ENCODE data around the gene BNIPL.

The BNIPL gene

DNA sequence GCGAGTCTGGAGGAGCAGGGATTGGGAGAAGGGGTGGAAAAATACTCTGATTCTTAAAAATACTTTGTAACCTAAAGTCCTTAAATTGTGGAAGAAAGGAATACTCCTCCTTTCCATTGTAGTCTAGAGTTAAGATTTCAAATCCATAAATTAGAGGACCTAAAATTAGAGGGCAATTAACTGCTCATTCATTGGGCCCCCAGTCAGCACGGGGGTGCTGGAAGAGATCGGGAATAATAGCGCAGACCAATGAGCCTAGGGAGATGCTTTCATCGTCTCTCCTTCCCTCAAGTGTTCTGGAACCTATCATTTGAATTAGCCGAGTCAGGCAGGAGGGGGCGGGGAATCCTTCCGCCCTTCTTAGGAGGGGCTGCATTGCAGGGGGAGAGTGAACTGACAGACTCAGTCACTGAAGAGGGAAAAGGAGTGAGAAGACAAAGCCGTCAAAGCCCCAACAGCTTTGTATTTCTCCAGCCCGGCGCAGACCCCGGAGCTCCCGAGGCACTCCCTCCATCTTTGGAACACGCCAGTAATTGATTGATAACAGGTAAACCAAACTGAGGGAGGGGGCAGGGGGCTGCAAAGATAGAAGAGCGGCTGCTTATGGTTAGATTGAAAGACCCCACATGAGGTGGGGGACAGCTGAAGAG lies 23.7 kb downstream of the BNIPL start, which contains the start of gene MLLT11:
Gene MLLT11, plus strand, starts transcription at position 391 of the 650 bp plus-strand sequence. CDS start 6,828 bp downstream, outside the sequence.
- H3K4me3 ChIP-seq (ENCODE audit: low read length), result peak within 1 kb of the TSS; percentile 95
- peaks cover 25% of the 10 kb centered on the region for H3K36me3 ChIP-seq (ENCODE audit: insufficient read depth, low read depth, low read length)
- peaks cover 14% of the 10 kb centered on the region for H3K4me1 ChIP-seq (ENCODE audit: insufficient read depth, low read length)
- H3K27ac ChIP-seq (ENCODE audit: low read length), result peak within 1 kb of the TSS; percentile 86
- no peaks in the 10 kb centered on the region for H3K9me3 ChIP-seq (ENCODE audit: insufficient read depth, low read depth, low read length)
- no peaks in the 10 kb centered on the region for H3K27me3 ChIP-seq (ENCODE audit: insufficient read depth, low read length)
- peak within 1 kb of the TSS; percentile 89 for H3K9ac ChIP-seq (ENCODE audit: low read depth, low read length)

DNA sequence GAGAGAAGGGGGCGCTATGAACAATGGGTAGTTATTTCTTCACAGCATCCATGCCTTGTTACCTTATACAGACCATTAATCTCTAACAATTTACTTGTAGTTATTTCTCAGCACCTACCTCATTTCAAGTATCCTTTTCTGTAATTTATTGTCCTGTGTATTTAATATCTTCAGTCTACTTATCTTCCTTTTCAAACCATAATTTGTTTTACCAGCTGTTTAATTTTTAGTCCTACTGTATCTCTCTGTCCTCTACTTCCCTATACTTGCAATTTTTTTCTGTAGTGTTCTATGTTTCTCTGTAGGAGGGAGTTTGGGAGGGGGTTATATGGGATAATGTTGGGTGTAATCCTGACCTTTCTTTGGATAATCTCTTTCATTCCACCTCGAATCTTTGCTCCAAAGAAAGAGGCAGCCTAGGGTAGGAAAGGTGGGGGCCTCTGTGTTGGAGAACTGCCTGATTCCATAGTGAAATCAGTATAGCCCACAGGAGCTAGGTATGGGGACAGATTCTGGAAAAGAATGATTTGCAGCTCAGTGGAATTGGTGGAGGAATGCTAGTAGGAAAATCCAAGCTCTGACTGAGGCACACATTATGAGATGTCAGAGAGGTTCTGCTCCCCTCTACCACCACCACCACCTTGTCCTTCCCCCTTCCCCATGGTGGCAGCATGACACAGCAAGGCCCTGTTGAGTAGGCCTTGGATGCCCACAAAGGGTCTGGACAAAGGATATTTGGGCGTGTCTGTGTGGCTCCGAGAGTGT lies 24.5 kb downstream of the BNIPL start:
- Histone ChIP-seq H3K4me1 (ENCODE audit: insufficient read depth, low read length) (peaks cover 14% of the 10 kb centered on the region), H3K27ac (ENCODE audit: low read length) (peak overlapping the region; percentile 70), H3K4me3 (ENCODE audit: low read length) (peak overlapping the region; percentile 95), H3K9ac (ENCODE audit: low read depth, low read length) (peak overlapping the region; percentile 89), H3K9me3 (ENCODE audit: insufficient read depth, low read depth, low read length) (no peaks in the 10 kb centered on the region), H3K36me3 (ENCODE audit: insufficient read depth, low read depth, low read length) (peaks cover 19% of the 10 kb centered on the region), H3K27me3 (ENCODE audit: insufficient read depth, low read length) (no peaks in the 10 kb centered on the region)

DNA sequence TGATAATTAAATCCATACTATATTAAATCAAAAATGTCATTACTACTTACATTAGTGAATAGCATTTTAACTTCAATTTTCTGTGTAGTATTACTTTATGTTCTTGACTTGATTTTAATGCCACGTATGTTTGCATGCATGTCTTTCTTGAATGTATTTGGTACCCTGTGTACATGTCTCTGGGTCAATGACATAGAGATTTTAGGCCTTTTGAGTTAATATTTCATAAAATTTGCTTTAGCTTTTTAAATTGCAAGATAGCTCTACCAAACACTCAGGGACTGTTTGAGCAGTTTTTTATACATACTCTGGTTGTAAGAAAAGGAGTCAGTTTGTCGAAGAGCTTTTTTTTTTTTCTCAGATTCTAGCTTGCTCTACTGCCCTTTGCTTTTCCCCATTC lies 25.3 kb downstream of the BNIPL start:
- Histone ChIP-seq H3K27ac (ENCODE audit: low read length) (no peak overlapping the region), H3K4me3 (ENCODE audit: low read length) (peak overlapping the region; percentile 95), H3K27me3 (ENCODE audit: insufficient read depth, low read length) (no peaks in the 10 kb centered on the region), H3K36me3 (ENCODE audit: insufficient read depth, low read depth, low read length) (peaks cover 15% of the 10 kb centered on the region), H3K9ac (ENCODE audit: low read depth, low read length) (peak overlapping the region; percentile 89; the same call in 1 of the 2 replicates), H3K9me3 (ENCODE audit: insufficient read depth, low read depth, low read length) (no peaks in the 10 kb centered on the region), H3K4me1 (ENCODE audit: insufficient read depth, low read length) (peaks cover 14% of the 10 kb centered on the region)

DNA sequence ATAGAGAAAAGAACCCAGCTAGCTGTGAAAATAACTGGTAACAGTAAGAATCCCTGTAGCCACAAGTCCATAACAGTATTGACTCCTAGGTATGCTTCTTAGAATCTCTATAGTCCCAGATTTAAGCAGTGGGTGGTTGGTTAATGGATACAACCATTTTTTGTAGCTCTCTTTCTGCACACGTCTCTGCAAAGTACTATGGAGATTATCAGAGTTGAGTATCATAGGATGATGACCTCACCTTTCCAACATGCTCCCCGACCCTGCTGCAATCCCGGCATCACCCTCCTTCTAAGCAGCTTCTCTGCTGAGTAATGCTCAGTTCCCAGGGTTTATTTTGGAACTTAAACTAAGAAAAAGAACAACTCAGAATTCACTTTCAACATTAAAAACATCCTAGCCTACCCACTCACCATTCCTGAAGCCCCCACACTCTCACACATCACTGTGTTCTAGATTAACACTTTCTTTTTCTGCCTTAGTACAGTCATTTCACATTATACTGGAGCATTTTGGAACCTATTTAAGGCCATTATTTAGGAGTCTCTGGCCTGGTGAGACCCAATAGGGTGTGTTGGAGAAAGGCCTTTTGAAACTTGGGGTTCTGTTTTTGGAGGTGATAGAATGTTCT lies 26.5 kb downstream of the BNIPL start:
- H3K9ac ChIP-seq (ENCODE audit: low read depth, low read length), result no peak overlapping the region
- no peaks in the 10 kb centered on the region for H3K9me3 ChIP-seq (ENCODE audit: insufficient read depth, low read depth, low read length)
- H3K27me3 ChIP-seq (ENCODE audit: insufficient read depth, low read length), result no peaks in the 10 kb centered on the region
- H3K4me3 ChIP-seq (ENCODE audit: low read length), result no peak overlapping the region
- H3K36me3 ChIP-seq (ENCODE audit: insufficient read depth, low read depth, low read length), result peaks cover 20% of the 10 kb centered on the region
- no peak overlapping the region for H3K27ac ChIP-seq (ENCODE audit: low read length)
- peaks cover 11% of the 10 kb centered on the region for H3K4me1 ChIP-seq (ENCODE audit: insufficient read depth, low read length)

DNA sequence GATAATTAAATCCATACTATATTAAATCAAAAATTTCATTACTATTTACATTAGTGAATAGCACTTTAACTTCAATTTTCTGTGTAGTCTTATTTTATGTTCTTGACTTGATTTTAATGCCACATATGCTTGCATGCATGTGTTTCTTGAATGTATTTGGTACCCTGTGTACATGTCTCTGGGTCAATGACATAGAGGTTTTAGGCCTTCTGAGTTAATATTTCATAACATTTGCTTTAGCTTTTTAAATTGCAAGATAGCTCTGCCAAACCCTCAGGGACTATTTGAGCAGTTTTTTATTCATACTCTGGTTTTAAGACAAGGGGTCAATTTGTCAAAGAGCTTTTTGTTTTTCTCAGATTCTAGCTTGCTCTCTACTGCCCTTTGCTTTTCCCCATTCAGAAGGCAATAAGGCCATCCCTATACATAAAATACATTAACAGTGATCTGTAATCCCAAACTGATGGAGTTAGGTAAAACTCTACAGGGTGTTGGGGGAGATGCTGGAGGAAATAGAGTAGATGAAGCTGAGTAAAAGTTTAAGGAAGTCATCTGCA lies 28.8 kb downstream of the BNIPL start:
- peaks cover 32% of the 10 kb centered on the region for H3K36me3 ChIP-seq (ENCODE audit: insufficient read depth, low read depth, low read length)
- H3K4me3 ChIP-seq (ENCODE audit: low read length), result no peak overlapping the region
- H3K27me3 ChIP-seq (ENCODE audit: insufficient read depth, low read length), result no peaks in the 10 kb centered on the region
- no peak overlapping the region for H3K27ac ChIP-seq (ENCODE audit: low read length)
- peaks cover 9% of the 10 kb centered on the region; the same call in 1 of the 2 replicates for H3K4me1 ChIP-seq (ENCODE audit: insufficient read depth, low read length)
- no peak overlapping the region for H3K9ac ChIP-seq (ENCODE audit: low read depth, low read length)
- no peaks in the 10 kb centered on the region for H3K9me3 ChIP-seq (ENCODE audit: insufficient read depth, low read depth, low read length)

DNA sequence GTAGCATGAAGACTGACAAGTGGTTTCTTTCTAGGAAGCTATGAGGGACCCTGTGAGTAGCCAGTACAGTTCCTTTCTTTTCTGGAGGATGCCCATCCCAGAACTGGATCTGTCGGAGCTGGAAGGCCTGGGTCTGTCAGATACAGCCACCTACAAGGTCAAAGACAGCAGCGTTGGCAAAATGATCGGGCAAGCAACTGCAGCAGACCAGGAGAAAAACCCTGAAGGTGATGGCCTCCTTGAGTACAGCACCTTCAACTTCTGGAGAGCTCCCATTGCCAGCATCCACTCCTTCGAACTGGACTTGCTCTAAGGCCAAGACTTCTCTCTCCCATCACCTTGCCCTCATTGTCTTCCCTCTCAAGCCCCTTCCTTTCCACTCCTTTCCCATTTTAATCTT lies 30.8 kb downstream of the BNIPL start:
- H3K9ac ChIP-seq (ENCODE audit: low read depth, low read length), result no peak overlapping the region
- peaks cover 5% of the 10 kb centered on the region; the same call in 1 of the 2 replicates for H3K4me1 ChIP-seq (ENCODE audit: insufficient read depth, low read length)
- no peaks in the 10 kb centered on the region for H3K27me3 ChIP-seq (ENCODE audit: insufficient read depth, low read length)
- no peak overlapping the region for H3K27ac ChIP-seq (ENCODE audit: low read length)
- no peaks in the 10 kb centered on the region for H3K9me3 ChIP-seq (ENCODE audit: insufficient read depth, low read depth, low read length)
- no peak overlapping the region for H3K4me3 ChIP-seq (ENCODE audit: low read length)
- H3K36me3 ChIP-seq (ENCODE audit: insufficient read depth, low read depth, low read length), result peaks cover 32% of the 10 kb centered on the region

DNA sequence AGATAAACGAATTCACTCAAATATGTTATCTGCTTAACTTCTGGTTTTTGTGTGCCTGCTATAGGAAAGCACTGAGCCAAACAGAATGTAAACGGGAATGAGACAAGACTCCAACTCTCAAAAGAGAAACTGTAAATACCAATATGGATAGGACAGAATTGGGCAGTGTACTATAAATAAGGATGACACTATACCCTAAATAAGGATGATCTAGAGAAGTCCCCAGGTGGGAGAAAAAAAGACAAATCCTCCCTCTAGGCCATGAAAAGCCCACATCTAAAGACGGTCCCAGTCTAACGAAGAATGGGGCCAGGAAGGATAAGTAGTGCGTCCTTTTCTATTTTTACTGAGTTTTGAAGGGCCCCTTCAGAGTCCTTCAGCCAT lies 32.7 kb downstream of the BNIPL start:
- Histone ChIP-seq H3K27ac (ENCODE audit: low read length) (no peak overlapping the region), H3K27me3 (ENCODE audit: insufficient read depth, low read length) (no peaks in the 10 kb centered on the region), H3K4me3 (ENCODE audit: low read length) (no peak overlapping the region), H3K36me3 (ENCODE audit: insufficient read depth, low read depth, low read length) (peaks cover 26% of the 10 kb centered on the region), H3K9ac (ENCODE audit: low read depth, low read length) (no peak overlapping the region), H3K9me3 (ENCODE audit: insufficient read depth, low read depth, low read length) (no peaks in the 10 kb centered on the region), H3K4me1 (ENCODE audit: insufficient read depth, low read length) (peaks cover 3% of the 10 kb centered on the region; the same call in 1 of the 2 replicates)

DNA sequence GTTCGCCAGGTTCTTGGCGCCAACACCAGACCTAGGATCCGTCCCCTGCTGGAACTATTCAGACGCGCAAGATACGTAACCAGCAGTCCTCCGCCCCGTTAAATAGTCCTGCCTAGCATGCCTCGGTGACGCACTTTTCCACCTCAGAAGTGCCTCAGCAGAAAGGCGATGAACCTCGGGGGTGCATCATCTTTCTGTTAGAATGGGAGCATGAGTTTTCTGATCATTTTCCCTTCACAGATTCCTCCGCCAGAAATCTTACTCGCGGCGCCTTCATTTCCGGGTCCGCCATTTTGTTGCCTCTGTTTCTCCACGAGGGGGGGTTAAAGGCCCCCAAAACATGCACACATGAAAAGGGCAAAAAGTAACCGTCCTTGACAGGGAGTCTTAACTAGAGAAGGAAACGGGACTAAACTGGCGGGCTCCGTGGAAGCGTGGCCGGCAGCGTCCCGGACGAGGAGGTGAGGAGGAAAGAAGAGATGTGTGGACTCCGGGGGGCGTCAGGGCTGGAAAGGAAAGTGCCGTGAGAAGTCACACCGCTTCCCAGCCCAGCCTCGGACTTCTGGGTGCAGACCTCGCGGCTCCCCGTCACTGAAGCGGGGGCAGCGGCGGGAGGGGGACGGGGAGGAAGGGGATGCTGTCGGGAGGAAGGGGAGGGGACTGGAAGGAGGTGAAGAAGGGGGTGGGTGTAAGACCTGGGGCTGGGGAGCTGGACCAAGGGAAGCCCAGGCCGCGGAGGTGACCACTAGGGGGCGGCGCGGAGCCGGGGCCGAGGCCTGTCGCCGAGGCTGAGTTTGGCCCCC lies 34.3 kb downstream of the BNIPL start, which contains the start of gene GABPB2:
Gene GABPB2, plus strand, starts transcription at position 288 of the 803 bp plus-strand sequence. CDS start 17,429 bp downstream, outside the sequence.
- Histone ChIP-seq H3K27ac (ENCODE audit: low read length) (peak within 1 kb of the TSS; percentile 99), H3K9ac (ENCODE audit: low read depth, low read length) (peak within 1 kb of the TSS; percentile 98), H3K36me3 (ENCODE audit: insufficient read depth, low read depth, low read length) (peaks cover 26% of the 10 kb centered on the region), H3K27me3 (ENCODE audit: insufficient read depth, low read length) (no peaks in the 10 kb centered on the region), H3K4me1 (ENCODE audit: insufficient read depth, low read length) (peaks cover 3% of the 10 kb centered on the region; the same call in 1 of the 2 replicates), H3K9me3 (ENCODE audit: insufficient read depth, low read depth, low read length) (no peaks in the 10 kb centered on the region), H3K4me3 (ENCODE audit: low read length) (peak within 1 kb of the TSS; percentile 95)

DNA sequence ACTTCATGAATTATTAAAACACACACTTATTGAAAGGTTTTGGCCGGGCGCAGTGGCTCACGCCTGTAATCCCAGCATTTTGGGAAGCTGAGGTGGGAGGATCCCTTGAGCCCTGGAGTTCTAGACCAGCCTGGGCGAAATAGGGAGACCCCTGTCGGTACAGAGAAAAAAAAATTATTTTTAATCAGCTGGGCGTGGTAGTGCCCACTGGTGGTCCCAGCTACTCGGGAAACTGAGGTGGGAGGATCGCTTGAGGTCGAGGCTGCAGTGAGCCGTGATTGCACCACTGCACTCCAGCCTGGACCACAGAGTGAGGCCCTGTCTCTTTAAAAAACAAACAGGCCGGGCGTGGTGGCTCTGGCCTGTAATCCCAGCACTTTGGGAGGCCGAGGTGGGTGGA lies 35.8 kb downstream of the BNIPL start:
- H3K27ac ChIP-seq (ENCODE audit: low read length), result no peak overlapping the region
- H3K4me1 ChIP-seq (ENCODE audit: insufficient read depth, low read length), result peaks cover 3% of the 10 kb centered on the region; the same call in 1 of the 2 replicates
- no peaks in the 10 kb centered on the region for H3K27me3 ChIP-seq (ENCODE audit: insufficient read depth, low read length)
- H3K9me3 ChIP-seq (ENCODE audit: insufficient read depth, low read depth, low read length), result no peaks in the 10 kb centered on the region
- H3K9ac ChIP-seq (ENCODE audit: low read depth, low read length), result no peak overlapping the region
- no peak overlapping the region for H3K4me3 ChIP-seq (ENCODE audit: low read length)
- H3K36me3 ChIP-seq (ENCODE audit: insufficient read depth, low read depth, low read length), result peaks cover 18% of the 10 kb centered on the region

DNA sequence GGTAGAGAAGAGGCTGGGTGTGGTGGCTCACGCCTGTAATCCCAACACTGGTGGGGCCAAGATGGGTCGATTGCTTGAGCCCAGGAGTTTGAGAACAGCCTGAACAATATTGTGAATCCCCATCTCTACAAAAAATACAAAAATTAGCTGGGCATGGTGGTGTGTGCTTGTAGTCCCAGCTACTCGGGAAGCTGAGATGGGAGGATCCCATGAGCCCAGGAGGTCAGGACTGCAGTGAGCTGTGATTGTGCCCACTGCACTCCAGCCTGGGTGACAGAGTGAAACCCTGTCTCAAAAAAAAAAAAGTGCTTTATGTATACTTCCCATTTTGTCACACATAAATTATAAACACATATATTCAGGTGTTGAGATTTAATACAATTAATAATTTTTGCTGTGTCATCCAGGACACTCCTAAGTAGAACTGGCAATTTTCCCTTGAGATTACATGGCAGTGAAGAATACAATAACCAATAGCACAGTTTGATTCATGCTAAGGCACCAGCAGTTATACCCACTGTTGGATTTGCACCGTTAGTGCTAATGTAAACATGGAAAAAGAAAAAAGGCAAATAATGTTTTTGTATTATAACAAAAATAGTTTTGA lies 49.7 kb downstream of the BNIPL start:
- Histone ChIP-seq H3K27ac (ENCODE audit: low read length) (no peak overlapping the region), H3K27me3 (ENCODE audit: insufficient read depth, low read length) (no peaks in the 10 kb centered on the region), H3K9ac (ENCODE audit: low read depth, low read length) (no peak overlapping the region), H3K4me1 (ENCODE audit: insufficient read depth, low read length) (peaks cover 4% of the 10 kb centered on the region; the same call in 1 of the 2 replicates), H3K9me3 (ENCODE audit: insufficient read depth, low read depth, low read length) (no peaks in the 10 kb centered on the region), H3K36me3 (ENCODE audit: insufficient read depth, low read depth, low read length) (no peaks in the 10 kb centered on the region), H3K4me3 (ENCODE audit: low read length) (no peak overlapping the region)
